ENCODE measurements around the gene CTNND2. TPM values are rescaled to one million over a fixed set of nuclear protein-coding genes. Genes with fewer than 3 reads are reported as not detected.
"Not testable (repeated sequence)": the region's sequence is repeated elsewhere in the genome, so short reads cannot be mapped to it uniquely, and the experiment has no call there.

CTNND2 gene
- total RNA-seq, 1 donor from 2014 or later = 2.5 TPM

- Mint-ChIP-seq H3K36me3 (ENCODE audit: unreplicated experiment) (no peaks in the 10 kb centered on the region), H3K4me1 (ENCODE audit: unreplicated experiment) (no peaks in the 10 kb centered on the region), H3K27me3 (ENCODE audit: unreplicated experiment) (no peaks in the 10 kb centered on the region), H3K27ac (ENCODE audit: unreplicated experiment) (no peak overlapping the region), H3K9me3 (ENCODE audit: unreplicated experiment) (no peaks in the 10 kb centered on the region), H3K4me3 (ENCODE audit: unreplicated experiment) (no peak overlapping the region)
- DNase-seq (ENCODE audit: extremely low spot score, unreplicated experiment) = no peak
- no peak for TF ChIP-seq CTCF (IDR thresholded peaks at IDR 0.05)
Observed at GRCh38 chr5:11329679-11330078, 574.6 kb downstream of the CTNND2 start.

DNA sequence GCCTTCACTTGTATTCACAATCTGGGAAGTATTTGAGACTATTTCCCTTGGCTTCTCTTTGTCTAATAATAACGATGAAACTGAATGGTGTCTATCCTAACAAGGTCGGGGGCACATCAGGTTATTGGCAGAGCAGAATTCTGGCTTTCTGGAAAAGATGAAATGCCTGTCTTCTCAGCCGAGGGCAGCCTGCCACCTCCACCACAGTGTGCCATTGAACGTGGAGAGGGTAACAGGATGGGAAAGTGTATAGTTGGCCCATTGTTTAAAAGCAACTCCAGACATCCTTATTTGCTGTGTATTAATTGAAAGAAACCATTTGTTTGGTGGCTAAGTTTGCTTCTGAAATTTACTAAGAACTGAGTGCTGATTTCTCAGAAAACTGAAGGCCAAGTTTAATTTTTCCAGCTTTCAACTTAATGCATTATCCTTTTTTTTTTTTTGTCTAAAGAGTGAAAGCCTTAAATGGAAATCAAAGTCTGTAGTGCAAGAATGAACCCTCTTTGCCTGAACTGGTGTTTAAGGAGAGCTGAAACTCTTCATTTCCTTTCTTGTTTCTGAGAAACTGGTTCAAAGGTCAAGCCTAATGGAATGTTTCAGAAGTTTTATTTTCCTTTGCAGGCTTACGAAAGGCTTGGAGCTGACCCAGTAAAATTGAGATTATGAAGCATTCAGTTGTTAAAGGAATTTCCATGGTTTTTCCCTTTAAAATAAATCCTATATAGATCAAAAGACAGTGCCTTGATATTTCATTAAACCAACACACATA lies 579.5 kb downstream of the CTNND2 start:
- Mint-ChIP-seq H3K4me3 (ENCODE audit: unreplicated experiment) (no peak overlapping the region), H3K27ac (ENCODE audit: unreplicated experiment) (no peak overlapping the region), H3K9me3 (ENCODE audit: unreplicated experiment) (no peaks in the 10 kb centered on the region), H3K27me3 (ENCODE audit: unreplicated experiment) (no peaks in the 10 kb centered on the region), H3K36me3 (ENCODE audit: unreplicated experiment) (no peaks in the 10 kb centered on the region), H3K4me1 (ENCODE audit: unreplicated experiment) (no peaks in the 10 kb centered on the region)
- no peak for TF ChIP-seq CTCF (IDR thresholded peaks at IDR 0.05)
- DNase-seq (ENCODE audit: extremely low spot score, unreplicated experiment) = no peak

- Mint-ChIP-seq H3K36me3 (ENCODE audit: unreplicated experiment) (no peaks in the 10 kb centered on the region), H3K27ac (ENCODE audit: unreplicated experiment) (no peak overlapping the region), H3K9me3 (ENCODE audit: unreplicated experiment) (no peaks in the 10 kb centered on the region), H3K4me1 (ENCODE audit: unreplicated experiment) (no peaks in the 10 kb centered on the region), H3K27me3 (ENCODE audit: unreplicated experiment) (no peaks in the 10 kb centered on the region), H3K4me3 (ENCODE audit: unreplicated experiment) (no peak overlapping the region)
- DNase-seq (ENCODE audit: extremely low spot score, unreplicated experiment) = no peak
- no peak for TF ChIP-seq CTCF (IDR thresholded peaks at IDR 0.05)
Observed at GRCh38 chr5:11323761-11324160, 580.5 kb downstream of the CTNND2 start.

DNA sequence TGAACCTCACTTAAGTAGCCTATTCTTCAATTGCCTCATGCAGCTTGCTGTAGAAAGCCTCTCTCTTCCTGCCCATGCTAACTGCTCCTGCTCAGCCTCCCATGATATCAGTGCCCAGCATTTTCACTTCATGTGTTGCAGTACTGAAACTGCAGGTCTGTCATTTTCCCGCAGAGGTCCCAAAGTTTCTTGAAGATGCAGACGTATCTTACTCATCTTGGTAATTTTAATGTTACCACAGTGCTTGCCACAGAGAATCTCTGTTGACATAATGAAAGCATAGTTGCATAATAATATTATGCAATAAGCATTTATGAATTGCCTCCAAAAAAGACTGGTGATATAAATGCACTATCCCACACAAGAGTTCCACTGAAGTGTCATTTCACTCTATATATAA lies 582.1 kb downstream of the CTNND2 start:
- Mint-ChIP-seq H3K4me1 (ENCODE audit: unreplicated experiment) (no peaks in the 10 kb centered on the region), H3K27ac (ENCODE audit: unreplicated experiment) (no peak overlapping the region), H3K4me3 (ENCODE audit: unreplicated experiment) (no peak overlapping the region), H3K36me3 (ENCODE audit: unreplicated experiment) (no peaks in the 10 kb centered on the region), H3K27me3 (ENCODE audit: unreplicated experiment) (no peaks in the 10 kb centered on the region), H3K9me3 (ENCODE audit: unreplicated experiment) (no peaks in the 10 kb centered on the region)
- TF ChIP-seq CTCF (IDR thresholded peaks at IDR 0.05) = no peak
- DNase-seq (ENCODE audit: extremely low spot score, unreplicated experiment) = no peak

GRCh38 chr5:11319836-11320580 lies 584.2 kb downstream of the CTNND2 start:
- Mint-ChIP-seq H3K27ac (ENCODE audit: unreplicated experiment) (no peak overlapping the region), H3K4me1 (ENCODE audit: unreplicated experiment) (no peaks in the 10 kb centered on the region), H3K36me3 (ENCODE audit: unreplicated experiment) (no peaks in the 10 kb centered on the region), H3K9me3 (ENCODE audit: unreplicated experiment) (no peaks in the 10 kb centered on the region), H3K4me3 (ENCODE audit: unreplicated experiment) (no peak overlapping the region), H3K27me3 (ENCODE audit: unreplicated experiment) (no peaks in the 10 kb centered on the region)
- TF ChIP-seq CTCF (IDR thresholded peaks at IDR 0.05) = no peak
- no peak for DNase-seq (ENCODE audit: extremely low spot score, unreplicated experiment)

GRCh38 chr5:11313694-11314093 lies 590.6 kb downstream of the CTNND2 start:
- H3K9me3 Mint-ChIP-seq (ENCODE audit: unreplicated experiment); H3K4me1 Mint-ChIP-seq (ENCODE audit: unreplicated experiment); DNase-seq (ENCODE audit: extremely low spot score, unreplicated experiment); H3K4me3 Mint-ChIP-seq (ENCODE audit: unreplicated experiment); H3K36me3 Mint-ChIP-seq (ENCODE audit: unreplicated experiment); H3K27me3 Mint-ChIP-seq (ENCODE audit: unreplicated experiment); H3K27ac Mint-ChIP-seq (ENCODE audit: unreplicated experiment): not testable (repeated sequence)
